Loucy (cell line): ENCODE data around the gene LCN9.

ENCODE experiments used
- H2AFZ ChIP-seq: fragments of 200-600 bp; sonication (generic); 2 replicates; pipeline ENCODE4 v1.6.0; 2016; ENCODE audit warnings: antibody characterized with exemption, mild to moderate bottlenecking, low read length, moderate library complexity
- H3F3A ChIP-seq: fragments of 200-600 bp; 2 replicates; pipeline ENCODE4 v1.6.0; 2016; ENCODE audit warnings: antibody characterized with exemption, low read depth, mild to moderate bottlenecking
- H3K27me3 ChIP-seq: fragments of 200-600 bp; sonication (generic); 2 replicates; pipeline ENCODE4 v1.6.1; 2014; ENCODE audit warnings: low read length, mild to moderate bottlenecking; ENCODE audit not compliant: insufficient read depth, poor library complexity, severe bottlenecking
- H3K36me3 ChIP-seq: fragments of 200-600 bp; sonication (generic); 2 replicates; pipeline ENCODE4 v1.6.1; 2016; ENCODE audit warnings: low read length; ENCODE audit not compliant: insufficient read depth
- H3K4me1 ChIP-seq: fragments of 200-600 bp; sonication (generic); 2 replicates; pipeline ENCODE4 v1.5.1; 2014; ENCODE audit warnings: low read length, mild to moderate bottlenecking; ENCODE audit not compliant: insufficient read depth, poor library complexity, severe bottlenecking
- H3K4me2 ChIP-seq: fragments of 200-600 bp; sonication (generic); 2 replicates; pipeline ENCODE4 v1.6.0; 2014; ENCODE audit warnings: antibody characterized with exemption, low read length, low read depth, mild to moderate bottlenecking; ENCODE audit not compliant: poor library complexity, severe bottlenecking
- H3K4me3 ChIP-seq: fragments of 200-600 bp; sonication (generic); 2 replicates; pipeline ENCODE4 v1.5.1; 2014; ENCODE audit warnings: low read length, mild to moderate bottlenecking, mixed read lengths; ENCODE audit not compliant: poor library complexity, severe bottlenecking
- H3K79me2 ChIP-seq: fragments of 200-600 bp; sonication (generic); 2 replicates; pipeline ENCODE4 v1.6.1; 2014; ENCODE audit warnings: low read length; ENCODE audit not compliant: insufficient read depth
- H3K9ac ChIP-seq: fragments of 200-600 bp; sonication (generic); 2 replicates; pipeline ENCODE4 v1.6.0; 2014; ENCODE audit warnings: mild to moderate bottlenecking, low read depth, low read length, moderate library complexity; ENCODE audit not compliant: poor library complexity, severe bottlenecking
- H3K9me2 ChIP-seq: fragments of 200-600 bp; sonication (generic); replicated peaks from 2 replicates; pipeline ENCODE4 v1.6.1; 2016; ENCODE audit warnings: low read depth, low read length, mixed read lengths
- H3K9me3 ChIP-seq: fragments of 200-600 bp; sonication (generic); 2 replicates; pipeline ENCODE4 v1.6.1; 2014; ENCODE audit warnings: mild to moderate bottlenecking, antibody characterized with exemption, low read length, low read depth; ENCODE audit not compliant: insufficient read depth
- H4K20me1 ChIP-seq: fragments of 200-600 bp; sonication (generic); 2 replicates; pipeline ENCODE4 v1.6.0; 2014; ENCODE audit warnings: antibody characterized with exemption, low read length, mild to moderate bottlenecking; ENCODE audit not compliant: insufficient read depth, poor library complexity, severe bottlenecking
- CTCF ChIP-seq: fragments of 200-600 bp; sonication (generic); conservative IDR thresholded peaks from 2 replicates; pipeline ENCODE4 v1.5.1; 2014; ENCODE audit warnings: mild to moderate bottlenecking, antibody characterized with exemption, low read length
- EZH2phosphoT487 ChIP-seq: fragments of 200-600 bp; IDR thresholded peaks from 2 replicates; pipeline ENCODE4 v1.6.1; 2018; ENCODE audit warnings: antibody characterized with exemption, mild to moderate bottlenecking, moderate library complexity, borderline replicate concordance

LCN9 gene

GRCh38 chr9:135673941-135674340, 10.8 kb downstream of the LCN9 start:
- Histone ChIP-seq H3K4me1 (no peaks in the 10 kb centered on the region), H3K9ac (no peak overlapping the region), H3K9me2 (no peaks in the 10 kb centered on the region), H2AFZ (no peak overlapping the region), H3K36me3 (no peaks in the 10 kb centered on the region), H3K79me2 (no peaks in the 10 kb centered on the region), H3K4me3 (no peak overlapping the region), H3K4me2 (no peak overlapping the region), H4K20me1 (no peaks in the 10 kb centered on the region), H3K9me3 (no peaks in the 10 kb centered on the region; the same call in 1 of the 2 replicates), H3K27me3 (no peaks in the 10 kb centered on the region), H3F3A (no peaks in the 10 kb centered on the region)
- TF ChIP-seq EZH2phosphoT487, result no peak
- TF ChIP-seq CTCF, result no peak

- no peaks in the 10 kb centered on the region for H4K20me1 ChIP-seq
- H3K4me1 ChIP-seq, result no peaks in the 10 kb centered on the region
- H3K9ac ChIP-seq, result no peak overlapping the region
- H3K27me3 ChIP-seq, result no peaks in the 10 kb centered on the region
- no peak overlapping the region for H3K4me2 ChIP-seq
- H3F3A ChIP-seq, result no peaks in the 10 kb centered on the region
- no peak for TF ChIP-seq EZH2phosphoT487
- TF ChIP-seq CTCF, result no peak
- H3K36me3 ChIP-seq, result no peaks in the 10 kb centered on the region
- H3K79me2 ChIP-seq, result no peaks in the 10 kb centered on the region
- no peaks in the 10 kb centered on the region for H3K9me2 ChIP-seq
- H3K4me3 ChIP-seq, result no peak overlapping the region
- H3K9me3 ChIP-seq, result no peaks in the 10 kb centered on the region
- H2AFZ ChIP-seq, result no peak overlapping the region
Measured at GRCh38 chr9:135674977-135675376, 11.9 kb downstream of the LCN9 start.

GRCh38 chr9:135676891-135677290, 13.8 kb downstream of the LCN9 start:
- Histone ChIP-seq H2AFZ (no peak overlapping the region), H3K9me2 (no peaks in the 10 kb centered on the region), H3K4me3 (no peak overlapping the region), H4K20me1 (no peaks in the 10 kb centered on the region), H3K4me1 (no peaks in the 10 kb centered on the region), H3K27me3 (no peaks in the 10 kb centered on the region), H3F3A (no peaks in the 10 kb centered on the region), H3K9me3 (no peaks in the 10 kb centered on the region), H3K4me2 (no peak overlapping the region), H3K9ac (no peak overlapping the region), H3K79me2 (no peaks in the 10 kb centered on the region), H3K36me3 (no peaks in the 10 kb centered on the region)
- TF ChIP-seq CTCF, result no peak
- TF ChIP-seq EZH2phosphoT487, result no peak
